ENCODE measurements around the gene CDR2. TPM values are rescaled to one million over a fixed set of nuclear protein-coding genes. Genes with fewer than 3 reads are reported as not detected.

CDR2 gene
- total RNA-seq, 2 donors from 2014 or later, result 17.6 to 24.3 TPM

GRCh38 chr16:22323959-22324786 lies 50.2 kb downstream of the CDR2 start:
- Mint-ChIP-seq H3K27ac (no peak overlapping the region), H3K36me3 (ENCODE audit: low read depth) (peaks cover 58% of the 10 kb centered on the region), H3K9me3 (no peaks in the 10 kb centered on the region), H3K4me3 (no peak overlapping the region), H3K4me1 (no peaks in the 10 kb centered on the region), H3K27me3 (ENCODE audit: insufficient read depth) (no peaks in the 10 kb centered on the region)
- peak; percentile 34 for DNase-seq
- Histone ChIP-seq H3K9me3 (ENCODE audit: control insufficient read depth, low read length) (no peaks in the 10 kb centered on the region), H3K27ac (ENCODE audit: low read depth, low read length) (no peak overlapping the region), H3K4me3 (ENCODE audit: low read length) (no peak overlapping the region), H3K27me3 (ENCODE audit: control insufficient read depth, insufficient read depth, low read length, poor library complexity, severe bottlenecking) (no peaks in the 10 kb centered on the region), H3K9ac (ENCODE audit: extremely low read depth, low read length, poor library complexity, severe bottlenecking) (no peak overlapping the region), H3K36me3 (ENCODE audit: control insufficient read depth, insufficient read depth, low read length) (peaks cover 63% of the 10 kb centered on the region), H3K4me1 (ENCODE audit: control insufficient read depth, insufficient read depth, low read length) (no peaks in the 10 kb centered on the region)
- TF ChIP-seq CTCF (conservative IDR thresholded peaks at IDR 0.05), result no peak
- WGBS, 2 experiments (ENCODE audit: insufficient coverage in 1 of 2, insufficient read length in 1 of 2), result 94 to 98% methylated on average over 9 to 24 of the region's 24 CpGs

- Mint-ChIP-seq H3K27me3 (ENCODE audit: insufficient read depth) (no peaks in the 10 kb centered on the region), H3K4me1 (no peaks in the 10 kb centered on the region), H3K9me3 (no peaks in the 10 kb centered on the region), H3K4me3 (no peak overlapping the region), H3K36me3 (ENCODE audit: low read depth) (peaks cover 60% of the 10 kb centered on the region), H3K27ac (no peak overlapping the region)
- DNase-seq, result peak; percentile 35
- no peak overlapping the region for H3K27ac ChIP-seq (ENCODE audit: low read depth, low read length)
- H3K36me3 ChIP-seq (ENCODE audit: control insufficient read depth, insufficient read depth, low read length), result peaks cover 63% of the 10 kb centered on the region
- H3K27me3 ChIP-seq (ENCODE audit: control insufficient read depth, insufficient read depth, low read length, poor library complexity, severe bottlenecking), result no peaks in the 10 kb centered on the region
- no peaks in the 10 kb centered on the region for H3K4me1 ChIP-seq (ENCODE audit: control insufficient read depth, insufficient read depth, low read length)
- no peak for TF ChIP-seq CTCF (conservative IDR thresholded peaks at IDR 0.05)
- 92% methylated on average over 7 to 12 of the region's 12 CpGs for WGBS, 2 experiments (ENCODE audit: insufficient coverage in 1 of 2, insufficient read length in 1 of 2)
- no peaks in the 10 kb centered on the region for H3K9me3 ChIP-seq (ENCODE audit: control insufficient read depth, low read length)
- H3K4me3 ChIP-seq (ENCODE audit: low read length), result no peak overlapping the region
- no peak overlapping the region for H3K9ac ChIP-seq (ENCODE audit: extremely low read depth, low read length, poor library complexity, severe bottlenecking)
These were observed 51.1 kb downstream of the CDR2 start for GRCh38 chr16:22323173-22323958.

- Mint-ChIP-seq H3K4me3 (no peak overlapping the region), H3K9me3 (no peaks in the 10 kb centered on the region), H3K27me3 (ENCODE audit: insufficient read depth) (no peaks in the 10 kb centered on the region), H3K36me3 (ENCODE audit: low read depth) (peaks cover 58% of the 10 kb centered on the region), H3K4me1 (no peaks in the 10 kb centered on the region), H3K27ac (no peak overlapping the region)
- peaks cover 63% of the 10 kb centered on the region for H3K36me3 ChIP-seq (ENCODE audit: control insufficient read depth, insufficient read depth, low read length)
- TF ChIP-seq CTCF (conservative IDR thresholded peaks at IDR 0.05), result no peak
- H3K27me3 ChIP-seq (ENCODE audit: control insufficient read depth, insufficient read depth, low read length, poor library complexity, severe bottlenecking), result no peaks in the 10 kb centered on the region
- H3K4me3 ChIP-seq (ENCODE audit: low read length), result no peak overlapping the region
- H3K9me3 ChIP-seq (ENCODE audit: control insufficient read depth, low read length), result no peaks in the 10 kb centered on the region
- H3K9ac ChIP-seq (ENCODE audit: extremely low read depth, low read length, poor library complexity, severe bottlenecking), result no peak overlapping the region
- no peaks in the 10 kb centered on the region for H3K4me1 ChIP-seq (ENCODE audit: control insufficient read depth, insufficient read depth, low read length)
- peak; percentile 38 for DNase-seq
- WGBS, 2 experiments (ENCODE audit: insufficient coverage in 1 of 2, insufficient read length in 1 of 2), result 93 to 96% methylated on average over 12 to 17 of the region's 17 CpGs
- H3K27ac ChIP-seq (ENCODE audit: low read depth, low read length), result no peak overlapping the region
These were observed 51.7 kb downstream of the CDR2 start for GRCh38 chr16:22322741-22323140.

Data from endodermal cell (in vitro differentiated cells).